Neural crest cell (in vitro differentiated cells): ENCODE results near the gene LRMDA. TPM values are rescaled to one million over a fixed set of nuclear protein-coding genes. Genes with fewer than 3 reads are reported as not detected.

Source experiments
- DNase-seq: peaks from one replicate; pipeline ENCODE4 v3.0.0; 2021; ENCODE audit warnings: low read depth, mixed read lengths, low spot score
- H3K27ac Mint-ChIP-seq: one replicate; pipeline ENCODE4 v1.8.0; 2021; ENCODE audit warnings: mild to moderate bottlenecking, mixed read lengths; ENCODE audit not compliant: unreplicated experiment
- H3K27me3 Mint-ChIP-seq: 2 replicates; pipeline ENCODE4 v1.8.0; 2021; ENCODE audit warnings: low read depth, mild to moderate bottlenecking, mixed read lengths
- H3K36me3 Mint-ChIP-seq: 2 replicates; pipeline ENCODE4 v1.8.0; 2021; ENCODE audit warnings: low read depth, mild to moderate bottlenecking, mixed read lengths
- H3K4me1 Mint-ChIP-seq: 2 replicates; pipeline ENCODE4 v1.8.0; 2021; ENCODE audit warnings: mixed read lengths
- H3K4me3 Mint-ChIP-seq: one replicate; pipeline ENCODE4 v1.8.0; 2021; ENCODE audit warnings: mild to moderate bottlenecking, mixed read lengths
- H3K9me3 Mint-ChIP-seq: 2 replicates; pipeline ENCODE4 v1.8.0; 2021; ENCODE audit warnings: mixed read lengths
- total RNA-seq: library from RNA; stranded (reverse); gene quantifications from 2 replicates; pipeline ENCODE4 v1.2.1, GENCODE V29; 2021
- TF ChIP-seq, protein P1 (sequence below): fragments of 200-600 bp; sonication (generic); conservative IDR thresholded peaks from 2 replicates; pipeline ENCODE4 v1.5.0; 2021; ENCODE audit warnings: antibody characterized with exemption, mild to moderate bottlenecking

LRMDA gene
- total RNA-seq, 1 donor from 2014 or later: 3.1 TPM

GRCh38 chr10:75430000-75430763, 1.2 kb upstream of the LRMDA start:
- no peak overlapping the region for H3K27ac Mint-ChIP-seq
- H3K27me3 Mint-ChIP-seq: peaks cover 29% of the 10 kb centered on the region
- no peaks in the 10 kb centered on the region for H3K9me3 Mint-ChIP-seq
- H3K4me3 Mint-ChIP-seq: peak overlapping the region; percentile 69
- TF ChIP-seq, protein P1, sequence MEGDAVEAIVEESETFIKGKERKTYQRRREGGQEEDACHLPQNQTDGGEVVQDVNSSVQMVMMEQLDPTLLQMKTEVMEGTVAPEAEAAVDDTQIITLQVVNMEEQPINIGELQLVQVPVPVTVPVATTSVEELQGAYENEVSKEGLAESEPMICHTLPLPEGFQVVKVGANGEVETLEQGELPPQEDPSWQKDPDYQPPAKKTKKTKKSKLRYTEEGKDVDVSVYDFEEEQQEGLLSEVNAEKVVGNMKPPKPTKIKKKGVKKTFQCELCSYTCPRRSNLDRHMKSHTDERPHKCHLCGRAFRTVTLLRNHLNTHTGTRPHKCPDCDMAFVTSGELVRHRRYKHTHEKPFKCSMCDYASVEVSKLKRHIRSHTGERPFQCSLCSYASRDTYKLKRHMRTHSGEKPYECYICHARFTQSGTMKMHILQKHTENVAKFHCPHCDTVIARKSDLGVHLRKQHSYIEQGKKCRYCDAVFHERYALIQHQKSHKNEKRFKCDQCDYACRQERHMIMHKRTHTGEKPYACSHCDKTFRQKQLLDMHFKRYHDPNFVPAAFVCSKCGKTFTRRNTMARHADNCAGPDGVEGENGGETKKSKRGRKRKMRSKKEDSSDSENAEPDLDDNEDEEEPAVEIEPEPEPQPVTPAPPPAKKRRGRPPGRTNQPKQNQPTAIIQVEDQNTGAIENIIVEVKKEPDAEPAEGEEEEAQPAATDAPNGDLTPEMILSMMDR: no peak
- DNase-seq: peak; percentile 32
- peaks cover 41% of the 10 kb centered on the region for H3K4me1 Mint-ChIP-seq
- no peaks in the 10 kb centered on the region for H3K36me3 Mint-ChIP-seq

DNA sequence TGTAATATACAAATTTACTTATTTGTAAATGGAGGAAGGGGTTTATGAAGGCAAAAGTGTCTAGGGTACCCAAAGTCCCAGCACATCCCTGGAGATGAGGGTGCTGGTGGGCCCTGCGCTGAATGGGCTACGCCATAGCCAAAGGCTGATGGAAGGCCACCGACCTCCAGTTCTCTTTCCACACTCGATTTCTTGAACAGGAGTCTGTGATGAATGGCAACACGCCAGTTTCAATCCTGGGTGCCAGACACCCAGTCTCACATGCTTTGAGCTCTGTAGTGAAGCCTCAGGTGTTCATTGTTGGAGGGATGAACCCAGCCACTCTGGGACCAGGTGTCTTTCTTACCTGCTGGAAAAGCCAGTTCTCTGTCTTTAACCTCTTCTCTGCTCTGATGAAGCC, 752 bp downstream of the LRMDA start:
- Mint-ChIP-seq H3K9me3 (no peaks in the 10 kb centered on the region), H3K27me3 (peaks cover 29% of the 10 kb centered on the region), H3K36me3 (no peaks in the 10 kb centered on the region), H3K4me1 (peaks cover 41% of the 10 kb centered on the region), H3K4me3 (peak overlapping the region; percentile 82), H3K27ac (no peak overlapping the region)
- TF ChIP-seq, protein P1: no peak
- DNase-seq: no peak

DNA sequence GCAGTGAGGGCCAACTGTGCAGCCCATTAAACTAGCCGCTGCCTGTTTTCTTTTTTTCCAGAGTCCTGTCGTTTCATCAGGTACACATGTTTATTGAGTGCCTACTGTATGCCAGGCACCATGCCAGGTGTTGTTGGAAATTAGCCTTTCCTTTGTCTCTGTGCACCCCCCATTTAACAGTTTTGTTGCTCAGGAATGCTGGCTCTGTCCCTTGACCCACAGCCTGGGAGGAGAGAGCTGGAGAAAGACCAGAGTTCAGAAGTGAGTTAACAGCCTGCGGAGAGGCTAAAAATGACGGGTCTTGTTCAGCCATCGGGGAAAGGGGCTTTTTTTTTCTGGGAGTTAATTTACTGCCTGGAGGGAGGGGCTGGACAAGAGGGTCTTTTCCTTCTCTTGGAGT, 1.3 kb downstream of the LRMDA start:
- Mint-ChIP-seq H3K4me1 (peaks cover 38% of the 10 kb centered on the region), H3K9me3 (no peaks in the 10 kb centered on the region), H3K36me3 (no peaks in the 10 kb centered on the region), H3K27ac (no peak overlapping the region), H3K27me3 (peaks cover 29% of the 10 kb centered on the region), H3K4me3 (no peak overlapping the region)
- TF ChIP-seq, protein P1: no peak
- DNase-seq: no peak

DNA sequence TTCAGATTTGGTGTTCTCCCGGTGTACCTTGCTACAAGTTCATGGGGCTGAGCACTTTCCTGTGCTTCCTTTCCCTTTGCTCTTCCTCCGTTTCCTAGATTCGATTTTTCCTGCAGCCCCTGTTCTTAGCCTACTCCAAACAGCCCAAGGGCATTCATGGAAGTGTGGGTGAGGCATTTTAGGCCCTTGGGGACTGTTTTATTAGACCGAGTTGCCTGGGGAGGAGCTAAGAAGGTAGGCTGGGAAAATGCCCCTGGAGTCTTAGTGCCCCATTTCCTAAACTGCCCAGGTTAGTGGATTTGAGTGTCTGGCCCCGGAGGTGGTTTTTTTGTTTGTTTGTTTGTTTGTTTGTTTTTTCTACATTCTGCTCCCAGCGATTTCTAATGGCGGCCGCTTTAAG, 1.8 kb downstream of the LRMDA start:
- no peaks in the 10 kb centered on the region for H3K9me3 Mint-ChIP-seq
- DNase-seq: no peak
- H3K4me1 Mint-ChIP-seq: peaks cover 33% of the 10 kb centered on the region

DNA sequence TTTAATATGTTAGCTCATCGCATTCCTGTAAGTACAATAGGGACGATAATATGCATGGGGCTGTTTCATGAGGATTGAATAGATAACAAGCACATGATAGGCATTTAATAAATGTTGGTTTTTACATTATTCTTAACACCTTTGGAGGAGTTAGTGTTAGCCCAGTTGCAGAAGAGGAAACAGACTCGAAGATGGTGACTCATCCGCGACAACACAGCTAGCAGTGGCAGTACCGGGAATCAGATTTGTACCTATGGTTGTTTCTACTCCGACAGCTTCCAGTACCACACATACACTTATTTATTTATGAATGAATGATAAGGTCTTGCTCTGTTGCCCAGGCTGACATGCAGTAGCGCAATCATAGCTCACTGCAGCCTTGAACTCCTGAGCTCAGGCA, 2.9 kb downstream of the LRMDA start:
- Mint-ChIP-seq H3K4me3 (no peak overlapping the region), H3K27ac (no peak overlapping the region), H3K4me1 (peaks cover 26% of the 10 kb centered on the region), H3K9me3 (no peaks in the 10 kb centered on the region), H3K27me3 (peaks cover 29% of the 10 kb centered on the region), H3K36me3 (no peaks in the 10 kb centered on the region)
- TF ChIP-seq, protein P1: no peak
- DNase-seq: no peak

More for the DNA sequence above, 1.8 kb downstream of the LRMDA start:
- Mint-ChIP-seq H3K36me3 (no peaks in the 10 kb centered on the region), H3K4me3 (peak overlapping the region; percentile 52), H3K27me3 (peaks cover 29% of the 10 kb centered on the region), H3K27ac (no peak overlapping the region)
- TF ChIP-seq, protein P1: no peak
